ES-I3 (cell line): ENCODE data around the gene MMP15.

Experiments used
- H3K36me3 ChIP-seq: 2 replicates; pipeline ENCODE4 v1.6.1; 2013; ENCODE audit warnings: mild to moderate bottlenecking, low read length, control low read depth, moderate library complexity; ENCODE audit not compliant: insufficient read depth
- H3K4me1 ChIP-seq: 2 replicates; pipeline ENCODE4 v1.6.1; 2013; ENCODE audit warnings: mild to moderate bottlenecking, control low read depth, low read length; ENCODE audit not compliant: insufficient read depth
- H3K9ac ChIP-seq: 2 replicates; pipeline ENCODE4 v1.6.1; 2013; ENCODE audit warnings: low read depth, mild to moderate bottlenecking, low read length, moderate library complexity
- H3K9me3 ChIP-seq: 2 replicates; pipeline ENCODE4 v1.6.1; 2013; ENCODE audit warnings: mild to moderate bottlenecking, low read length, moderate library complexity; ENCODE audit not compliant: control insufficient read depth, insufficient read depth

MMP15 gene

DNA sequence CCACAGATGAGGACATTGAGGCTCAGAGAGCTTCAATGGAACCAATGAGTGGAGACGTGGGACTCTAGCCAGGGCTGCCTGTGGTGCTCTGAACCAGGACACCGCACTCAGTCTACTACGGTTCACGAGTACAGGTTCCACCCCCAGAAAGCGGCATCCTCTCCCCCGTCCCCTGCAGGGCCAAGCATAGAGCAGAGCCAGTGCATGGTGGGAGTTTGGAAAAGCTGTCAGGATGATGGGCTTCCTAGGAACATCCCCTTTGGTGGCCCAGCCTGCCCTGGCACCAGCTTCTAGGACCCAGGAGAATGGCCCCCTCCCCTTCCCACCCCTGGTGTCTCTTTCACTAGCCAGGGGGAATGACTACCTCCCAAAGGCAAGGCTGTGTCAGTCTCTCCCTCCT is 33.5 kb upstream of the MMP15 start:
- no peaks in the 10 kb centered on the region for H3K9me3 ChIP-seq

DNA sequence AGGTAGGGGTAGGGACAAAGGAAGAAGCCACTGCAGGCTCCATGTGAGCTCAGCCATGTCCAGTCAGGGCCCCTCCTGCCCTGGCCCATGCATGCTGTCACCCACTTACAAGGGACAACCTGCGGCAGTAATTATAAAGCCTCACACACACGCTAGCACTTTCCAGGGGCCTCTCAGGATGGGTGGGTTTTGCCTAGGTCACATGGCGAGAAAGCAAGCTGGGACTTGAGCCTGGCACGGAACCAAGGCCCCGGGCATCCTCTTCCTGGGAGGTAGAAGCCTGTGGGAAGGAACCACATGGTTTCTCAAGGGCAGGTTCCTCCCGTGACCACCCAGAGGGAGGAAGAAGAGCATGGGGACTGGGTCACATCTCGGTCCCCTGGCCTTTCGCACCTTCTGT is 32.1 kb upstream of the MMP15 start:
- Histone ChIP-seq H3K9ac (no peak overlapping the region), H3K36me3 (no peaks in the 10 kb centered on the region), H3K9me3 (no peaks in the 10 kb centered on the region), H3K4me1 (peaks cover 7% of the 10 kb centered on the region; the same call in 1 of the 2 replicates)

More for the DNA sequence above, 33.5 kb upstream of the MMP15 start:
- Histone ChIP-seq H3K4me1 (peaks cover 3% of the 10 kb centered on the region; the same call in 1 of the 2 replicates), H3K9ac (no peak overlapping the region), H3K36me3 (no peaks in the 10 kb centered on the region)

DNA sequence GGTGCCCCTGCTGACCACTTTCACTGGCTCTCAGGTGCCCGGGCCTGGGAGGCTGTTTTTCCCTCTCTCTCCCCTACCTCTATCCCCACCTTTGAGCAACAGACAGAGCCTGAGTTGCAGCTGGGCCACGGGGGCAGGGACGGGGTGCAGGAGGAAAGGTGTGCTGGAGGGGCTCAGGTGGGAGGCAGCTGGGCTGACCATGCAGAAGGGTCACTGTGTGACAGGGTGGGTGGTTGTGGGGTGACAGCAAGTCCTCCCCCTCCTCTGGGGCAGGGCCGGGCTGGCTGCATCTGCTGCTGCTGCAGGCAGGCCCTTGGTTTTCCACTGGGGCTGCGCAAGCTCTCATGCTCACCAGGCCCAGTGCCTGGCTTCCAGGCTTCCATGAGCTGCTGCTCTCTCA is 31.7 kb upstream of the MMP15 start:
- Histone ChIP-seq H3K9ac (no peak overlapping the region), H3K9me3 (no peaks in the 10 kb centered on the region), H3K4me1 (peaks cover 10% of the 10 kb centered on the region), H3K36me3 (no peaks in the 10 kb centered on the region)

DNA sequence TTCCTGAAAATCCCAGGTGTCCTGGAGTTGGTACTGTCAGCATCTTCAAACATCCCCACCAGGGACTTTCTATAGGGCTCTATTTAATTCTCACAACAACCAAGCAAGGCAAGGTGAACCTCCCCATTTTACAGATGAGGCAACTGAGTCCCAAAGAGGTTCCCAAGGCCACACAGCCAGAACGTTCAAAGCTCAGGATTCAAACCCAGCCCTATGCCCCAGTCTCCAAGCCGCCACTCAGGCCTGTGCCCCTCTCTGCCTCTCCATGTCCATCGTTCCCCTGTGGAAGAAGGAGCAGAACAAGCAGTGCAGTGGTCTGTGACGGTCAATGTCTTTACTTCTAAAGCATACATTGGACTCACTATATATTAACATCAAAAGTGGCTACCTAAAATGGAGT is 31.2 kb upstream of the MMP15 start:
- Histone ChIP-seq H3K9me3 (no peaks in the 10 kb centered on the region), H3K9ac (no peak overlapping the region), H3K36me3 (no peaks in the 10 kb centered on the region), H3K4me1 (peaks cover 14% of the 10 kb centered on the region)

DNA sequence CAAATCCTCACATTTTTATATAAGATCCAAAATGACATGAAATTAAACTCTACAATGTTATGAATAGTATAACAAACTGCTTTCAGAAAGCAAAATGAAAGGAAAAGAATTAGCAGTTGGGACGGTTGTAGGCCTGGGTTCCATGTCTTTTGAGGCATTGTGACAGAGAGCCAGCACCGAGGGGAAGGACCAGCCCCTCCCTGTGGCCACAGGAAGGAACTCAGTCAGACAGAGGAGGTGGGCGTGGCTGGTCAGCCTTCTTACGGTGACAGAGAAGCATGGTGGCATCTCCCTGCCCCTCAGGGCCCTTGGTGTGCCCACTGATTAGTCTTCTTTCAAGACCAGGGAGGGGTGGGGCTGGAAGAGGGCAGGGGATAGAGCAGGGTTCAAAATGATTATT is 30.8 kb upstream of the MMP15 start:
- Histone ChIP-seq H3K9ac (no peak overlapping the region), H3K4me1 (peaks cover 18% of the 10 kb centered on the region), H3K9me3 (no peaks in the 10 kb centered on the region), H3K36me3 (no peaks in the 10 kb centered on the region)

DNA sequence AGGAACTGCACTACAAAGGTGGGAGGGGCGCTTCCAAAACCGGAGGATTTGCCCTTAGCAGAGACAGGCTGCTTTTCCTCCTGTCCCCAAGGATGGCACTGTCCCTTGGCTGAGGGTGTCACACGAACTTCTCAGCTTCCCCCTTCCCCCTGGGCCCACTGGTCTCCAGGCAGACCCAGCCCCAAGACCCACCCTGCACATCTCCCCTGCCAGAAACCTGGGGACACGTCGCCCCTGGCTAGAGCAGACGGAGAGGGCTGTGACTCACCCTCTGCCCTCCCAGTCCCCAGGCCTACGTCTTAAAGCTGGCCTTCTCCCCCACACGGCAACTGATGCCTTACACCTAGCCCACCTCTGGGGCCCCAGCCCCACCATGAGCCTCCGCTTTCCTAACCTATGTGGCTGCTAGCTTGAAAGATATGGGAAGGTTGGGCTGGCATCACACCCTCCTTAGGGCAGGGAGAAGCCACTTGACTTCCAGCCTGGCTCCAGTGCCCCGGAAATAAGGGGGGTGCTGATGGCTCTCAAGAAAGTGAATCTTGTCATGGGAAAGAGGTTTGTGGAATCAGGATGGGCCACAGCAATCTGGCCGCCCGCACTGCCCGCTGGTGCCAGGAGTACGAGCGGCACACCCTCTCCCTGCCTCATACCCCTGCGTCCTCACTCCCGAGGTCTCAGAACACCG is 29.7 kb upstream of the MMP15 start:
- no peak overlapping the region for H3K9ac ChIP-seq
- H3K4me1 ChIP-seq, result peaks cover 18% of the 10 kb centered on the region
- no peaks in the 10 kb centered on the region for H3K36me3 ChIP-seq
- H3K9me3 ChIP-seq, result no peaks in the 10 kb centered on the region

DNA sequence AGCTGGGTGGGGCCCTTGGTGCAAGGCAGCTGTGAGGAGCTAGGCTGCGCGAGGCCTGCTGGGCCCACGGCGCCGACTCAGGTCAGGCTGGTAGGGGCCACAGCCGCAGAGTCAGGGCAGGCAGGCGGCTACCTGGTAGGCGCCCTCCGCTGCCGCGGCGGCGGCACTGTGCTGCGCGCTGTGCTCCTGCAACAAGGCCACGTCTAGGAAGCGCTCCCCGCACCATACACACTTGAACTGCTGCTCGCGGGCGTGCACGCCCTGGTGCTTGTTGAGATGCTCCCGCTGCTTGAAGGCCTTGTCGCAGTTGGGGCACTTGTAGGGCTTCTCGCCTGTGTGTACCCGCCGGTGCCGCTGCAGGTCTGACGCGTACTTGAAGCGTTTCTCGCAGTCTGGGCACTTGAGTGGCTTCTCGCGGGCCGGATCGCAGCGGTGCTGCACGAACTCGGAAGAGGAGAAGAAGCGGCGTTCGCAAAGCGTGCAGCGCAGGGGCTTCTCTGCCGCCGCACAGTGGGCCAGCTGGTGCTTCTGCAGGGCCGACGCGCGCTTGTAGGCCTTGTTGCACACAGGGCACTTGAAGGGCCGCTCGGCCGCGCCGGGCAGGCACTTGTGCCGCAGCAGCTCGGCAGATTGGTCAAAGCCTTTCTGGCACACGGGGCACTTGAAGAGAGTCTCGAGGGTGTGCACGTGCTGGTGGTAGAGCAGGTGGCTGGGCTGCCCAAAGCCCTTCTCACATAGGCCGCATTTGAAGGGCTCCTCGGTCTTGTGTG is 29.0 kb upstream of the MMP15 start:
- no peaks in the 10 kb centered on the region for H3K9me3 ChIP-seq
- peaks cover 18% of the 10 kb centered on the region for H3K4me1 ChIP-seq
- no peak overlapping the region for H3K9ac ChIP-seq
- no peaks in the 10 kb centered on the region for H3K36me3 ChIP-seq

DNA sequence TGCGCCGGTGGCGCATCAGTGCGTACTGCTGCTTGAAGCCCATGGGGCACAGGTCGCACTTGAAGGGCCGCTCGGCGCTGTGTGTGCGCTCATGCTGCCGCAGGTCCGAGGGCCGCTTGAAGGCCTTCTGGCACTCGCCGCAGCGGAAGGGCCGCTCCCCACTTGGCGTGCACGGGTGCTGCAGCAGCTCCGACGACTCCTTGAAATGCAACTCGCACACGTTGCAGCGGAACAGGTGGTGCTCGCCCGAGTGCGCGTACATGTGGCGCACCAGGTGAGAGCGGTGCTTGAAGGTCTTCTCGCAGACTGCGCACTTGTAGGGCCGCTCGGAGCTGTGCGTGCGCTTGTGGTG is 28.4 kb upstream of the MMP15 start:
- Histone ChIP-seq H3K36me3 (no peaks in the 10 kb centered on the region), H3K4me1 (peaks cover 21% of the 10 kb centered on the region), H3K9ac (no peak overlapping the region), H3K9me3 (no peaks in the 10 kb centered on the region)

DNA sequence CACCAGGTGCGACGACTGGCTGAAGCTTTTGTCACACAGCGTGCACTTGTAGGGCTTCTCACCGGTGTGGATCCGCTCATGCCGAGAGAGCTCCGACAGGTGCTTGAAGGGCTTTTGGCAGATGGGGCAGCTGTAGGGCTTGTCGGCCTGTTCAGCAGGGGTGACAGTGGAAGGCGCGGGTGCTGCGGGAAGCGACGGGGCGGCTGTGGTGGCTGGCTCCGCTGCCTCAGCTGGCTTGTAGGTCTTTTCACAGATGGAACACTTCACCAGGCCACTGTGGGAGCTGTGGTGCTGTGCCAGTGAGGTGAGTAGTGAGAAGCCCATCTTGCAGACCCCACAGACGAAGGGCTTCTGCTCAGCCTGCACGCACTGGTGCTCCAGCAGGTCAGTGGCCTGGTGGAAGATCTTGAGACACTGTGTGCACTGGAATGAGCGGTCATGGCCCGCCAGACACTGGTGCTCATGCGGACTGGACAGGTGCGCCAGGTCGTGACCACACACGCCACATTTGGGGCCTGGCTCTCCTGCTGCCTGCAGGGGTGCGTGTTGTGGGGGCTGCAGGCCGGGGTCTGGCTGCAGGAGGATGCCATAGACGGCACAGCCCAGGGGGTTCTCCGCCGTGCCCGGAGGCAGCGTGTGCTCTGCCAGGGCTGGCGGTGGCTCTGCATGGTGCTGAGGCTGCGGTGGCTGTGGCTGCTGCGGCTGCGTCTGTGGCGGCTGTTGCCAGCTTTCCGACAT is 27.9 kb upstream of the MMP15 start:
- Histone ChIP-seq H3K4me1 (peaks cover 22% of the 10 kb centered on the region), H3K36me3 (no peaks in the 10 kb centered on the region), H3K9me3 (no peaks in the 10 kb centered on the region), H3K9ac (no peak overlapping the region)

DNA sequence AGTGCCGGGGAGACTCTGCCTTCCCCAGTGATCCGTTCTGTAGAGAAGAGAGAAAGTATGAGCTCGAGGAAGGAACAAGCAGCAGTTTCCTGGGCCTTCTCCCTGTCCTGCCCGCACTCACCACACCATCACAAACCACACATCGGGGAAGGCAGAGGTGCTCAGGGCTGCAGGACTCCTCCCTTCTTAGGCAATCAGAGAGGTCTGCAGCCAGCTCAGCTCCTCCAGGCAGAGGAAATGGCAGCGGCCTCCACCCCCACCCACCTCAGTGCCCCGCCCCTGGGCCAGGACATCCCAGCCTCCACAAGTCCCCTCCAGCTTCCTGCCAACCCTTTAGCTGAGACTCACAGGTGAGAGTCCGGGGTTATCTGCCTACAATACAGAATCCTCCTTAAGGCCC is 27.1 kb upstream of the MMP15 start:
- H3K9ac ChIP-seq, result no peak overlapping the region

DNA sequence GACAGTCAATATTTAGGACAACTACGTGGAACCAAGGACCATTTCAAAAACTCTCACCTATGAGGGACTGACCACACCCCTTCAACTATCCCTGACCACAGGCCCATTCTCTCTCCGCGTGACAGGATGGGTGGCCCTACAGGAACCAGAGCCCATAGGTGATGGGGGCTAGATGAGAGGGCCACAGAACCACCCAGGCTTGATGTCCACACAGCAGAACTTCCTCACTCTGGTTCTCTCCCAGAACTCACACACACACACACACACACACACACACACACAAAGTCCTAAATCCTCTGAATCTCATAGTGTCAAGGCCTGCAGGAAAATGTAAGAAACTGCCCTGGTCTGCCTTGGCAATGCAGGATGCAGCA is 26.6 kb upstream of the MMP15 start:
- no peaks in the 10 kb centered on the region for H3K36me3 ChIP-seq
- peaks cover 22% of the 10 kb centered on the region; the same call in 1 of the 2 replicates for H3K4me1 ChIP-seq
- no peaks in the 10 kb centered on the region for H3K9me3 ChIP-seq
- no peak overlapping the region for H3K9ac ChIP-seq

More for the DNA sequence above, 27.1 kb upstream of the MMP15 start:
- no peaks in the 10 kb centered on the region for H3K9me3 ChIP-seq
- peaks cover 22% of the 10 kb centered on the region; the same call in 1 of the 2 replicates for H3K4me1 ChIP-seq
- no peaks in the 10 kb centered on the region for H3K36me3 ChIP-seq

DNA sequence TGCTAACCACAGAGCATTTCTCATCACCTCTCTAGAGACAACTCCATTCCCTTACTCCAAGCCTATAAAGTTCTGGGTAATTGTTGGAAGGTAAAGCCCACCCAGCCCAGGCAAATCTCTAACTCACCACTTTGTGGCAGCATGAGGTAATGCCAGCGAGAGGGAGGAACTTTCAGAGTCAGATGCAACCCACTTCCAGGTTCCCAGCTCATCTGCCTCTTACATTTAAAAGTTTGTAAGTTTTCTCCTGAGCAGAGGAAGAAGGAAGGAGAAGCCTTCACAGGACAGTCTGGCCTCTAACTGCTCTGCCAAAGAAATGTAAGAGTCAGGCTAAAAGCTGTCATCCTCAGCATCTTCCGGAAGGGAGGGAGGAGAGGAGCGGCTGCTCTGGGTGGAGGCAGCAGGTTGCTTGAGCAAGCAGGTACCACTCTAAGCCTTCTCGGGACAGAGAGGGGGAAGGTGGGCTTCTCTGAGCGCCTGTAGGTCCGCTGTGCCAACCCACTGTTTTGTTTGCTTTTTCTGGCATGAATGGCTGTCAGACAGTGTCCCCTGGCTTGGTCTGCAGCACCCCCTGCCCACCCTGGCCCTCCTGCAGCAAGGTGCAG is 26.1 kb upstream of the MMP15 start:
- no peaks in the 10 kb centered on the region for H3K36me3 ChIP-seq

DNA sequence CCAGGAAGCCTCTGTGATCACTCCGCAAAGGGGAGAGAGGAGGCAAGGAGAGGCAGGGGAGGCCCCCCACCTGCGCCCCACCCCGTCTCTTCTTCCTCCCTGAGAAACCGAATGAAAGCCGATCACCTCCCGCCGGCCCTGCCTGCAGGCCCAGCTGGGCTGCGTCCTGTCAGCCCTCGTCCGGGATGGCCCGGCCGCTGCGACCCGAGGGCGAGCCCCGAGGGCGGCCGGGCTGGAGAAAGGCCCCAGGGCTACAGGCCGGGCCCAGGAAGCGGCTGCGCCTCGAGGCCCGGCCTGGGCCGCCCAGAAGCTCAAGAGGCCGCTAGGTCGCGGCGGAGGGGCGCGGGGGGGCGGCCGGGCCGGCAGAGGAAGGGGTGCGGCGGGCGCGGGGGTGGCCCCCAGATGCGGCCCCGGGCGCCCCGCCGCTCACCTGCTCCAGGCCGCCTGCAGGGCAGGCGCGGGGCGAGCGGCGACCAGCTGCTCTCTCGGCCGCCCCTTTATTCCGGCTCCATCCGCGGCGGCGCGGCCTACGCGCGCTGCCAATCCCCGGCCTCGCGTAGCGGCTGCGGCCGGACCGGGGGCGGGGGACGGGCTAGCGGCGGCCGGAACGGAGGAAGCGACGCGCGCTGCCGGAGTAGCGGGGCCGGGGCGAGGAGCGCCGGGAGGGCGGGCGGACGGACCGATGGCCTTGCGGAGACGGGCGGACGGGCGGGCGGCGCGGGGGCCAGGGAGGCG is 25.4 kb upstream of the MMP15 start, which contains the start of gene ZNF319:
Gene ZNF319, minus strand, starts transcription at position 702 of the 735 bp plus-strand sequence. CDS start 2,407 bp downstream, outside the sequence.
- Histone ChIP-seq H3K9me3 (no peaks in the 10 kb centered on the region), H3K9ac (peak within 1 kb of the TSS; percentile 67), H3K36me3 (no peaks in the 10 kb centered on the region), H3K4me1 (peaks cover 18% of the 10 kb centered on the region; the same call in 1 of the 2 replicates)

More for the DNA sequence above, 26.1 kb upstream of the MMP15 start:
- peak overlapping the region; percentile 56; the same call in 1 of the 2 replicates for H3K9ac ChIP-seq
- H3K4me1 ChIP-seq, result peaks cover 20% of the 10 kb centered on the region; the same call in 1 of the 2 replicates
- H3K9me3 ChIP-seq, result no peaks in the 10 kb centered on the region
